K562 (cell line): Measurements from ENCODE around the gene RNF150. TPM values are rescaled to one million over a fixed set of nuclear protein-coding genes. Genes with fewer than 3 reads are reported as not detected.

Experiments
- ATAC-seq: fragments of 200-7000 bp; cut with Tn5 transposase; 3 replicates; pipeline ENCODE4 v1.9.1; 2020; ENCODE audit warnings: moderate library complexity
- BruUV-seq: library from RNA; stranded (reverse); fragments of 400-500 nt; replicated peaks from 2 replicates; lab custom pipeline; 2021; lab: Mats Ljungman, UMichigan
- CTCF ChIA-PET: fragments of 300-600 bp; formaldehyde crosslinking; extraction: SDS; loops from one replicate; lab custom pipeline; 2021; ENCODE audit warnings: low intra/inter-chr PET ratio; lab: Yijun Ruan, JAX
- POLR2A ChIA-PET: fragments of 300-600, 350-650 bp; sonication (Branson Sonifier 250); formaldehyde crosslinking; extraction: SDS; loops from one replicate; lab custom pipeline; 2021; ENCODE audit warnings: antibody characterized with exemption, inconsistent platforms; lab: Yijun Ruan, JAX
- DNase-seq, 4 experiments: peaks; one replicate each; pipeline versions ENCODE4 v3.0.0 to v3.0.0-alpha.2; 2011 to 2018; ENCODE audit warnings: low spot score in 3 of 4, mixed read lengths in 3 of 4; ENCODE audit errors: extremely low read depth in 1 of 4
- FAIRE-seq: peaks from 2 replicates; lab custom pipeline; 2011; peaks lifted over from hg19 to GRCh38; lab: Jason Lieb, UNC
- H2AFZ ChIP-seq: 2 replicates; pipeline ENCODE4 v1.6.0; 2011; ENCODE audit warnings: low read depth, low read length, control low read depth, inconsistent platforms
- H3K27ac ChIP-seq: fragments of 200-600 bp; 3 replicates; pipeline ENCODE4 v1.8.0; 2011; ENCODE audit warnings: low read depth, mild to moderate bottlenecking, control low read depth, inconsistent platforms, low read length, moderate library complexity, mixed read lengths; ENCODE audit errors: extremely low read depth
- H3K27me3 ChIP-seq, 2 experiments: fragments of 300-600 bp in 1 of 2; 2 replicates in 1 of 2; 3 replicates in 1 of 2; pipeline versions ENCODE4 v1.6.0 to v1.8.0; 2011; ENCODE audit warnings: inconsistent platforms in 2 of 2, low read length in 2 of 2, mild to moderate bottlenecking in 1 of 2, mixed read lengths in 1 of 2, moderate library complexity in 1 of 2; ENCODE audit not compliant: control insufficient read depth in 2 of 2, insufficient read depth in 2 of 2
- H3K36me3 ChIP-seq: fragments of 300-600 bp; 3 replicates; pipeline ENCODE4 v1.8.0; 2011; ENCODE audit warnings: mild to moderate bottlenecking, low read length, inconsistent platforms; ENCODE audit not compliant: control insufficient read depth, insufficient read depth
- H3K4me1 ChIP-seq, 2 experiments: fragments of 200-600 bp in 1 of 2; replicated peaks in 1 of 2; 2 replicates in 1 of 2; 3 replicates in 1 of 2; pipeline versions ENCODE4 v1.5.1 to v1.8.0; 2011; ENCODE audit warnings: inconsistent platforms in 2 of 2, low read length in 2 of 2, mild to moderate bottlenecking in 1 of 2, mixed read lengths in 1 of 2, moderate library complexity in 1 of 2; ENCODE audit not compliant: control insufficient read depth in 2 of 2, insufficient read depth in 2 of 2
- H3K4me2 ChIP-seq: 2 replicates; pipeline ENCODE4 v1.6.1; 2011; ENCODE audit warnings: low read length, control low read depth, inconsistent platforms, mixed read lengths; ENCODE audit not compliant: insufficient read depth
- H3K4me3 ChIP-seq: fragments of 200-600 bp; sonication (generic), shearing (Covaris generic); 2 replicates; pipeline ENCODE4 v1.5.1; 2016; ENCODE audit warnings: control low read depth, inconsistent platforms
- H3K79me2 ChIP-seq: fragments of 200-600 bp; 3 replicates; pipeline ENCODE4 v1.8.0; 2011; ENCODE audit warnings: low read length, inconsistent platforms; ENCODE audit not compliant: control insufficient read depth, insufficient read depth
- H3K9ac ChIP-seq, 2 experiments: 2 replicates each; pipeline versions ENCODE4 v1.6.0 to v1.6.1; 2011; ENCODE audit warnings: low read depth in 2 of 2, low read length in 2 of 2, control low read depth in 1 of 2, inconsistent platforms in 1 of 2, mild to moderate bottlenecking in 1 of 2, mixed read lengths in 1 of 2; ENCODE audit not compliant: insufficient read depth in 1 of 2
- H3K9me1 ChIP-seq: one replicate; pipeline ENCODE4 v1.6.0; 2011; ENCODE audit warnings: inconsistent platforms, mild to moderate bottlenecking, low read length, moderate library complexity; ENCODE audit not compliant: control insufficient read depth, insufficient read depth
- H3K9me3 ChIP-seq: replicated peaks from 2 replicates; pipeline ENCODE4 v1.5.1; 2011; ENCODE audit warnings: low read depth, low read length, inconsistent platforms; ENCODE audit not compliant: control insufficient read depth, insufficient read depth
- H4K20me1 ChIP-seq: replicated peaks from 2 replicates; pipeline ENCODE4 v1.6.1; 2011; ENCODE audit warnings: low read length, inconsistent platforms, mixed read lengths; ENCODE audit not compliant: control insufficient read depth, insufficient read depth
- CCAR2 ChIP-seq: fragments of 200-400 bp; formaldehyde crosslinking; IDR thresholded peaks from 2 replicates; pipeline ENCODE4 v1.6.1; 2017; ENCODE audit warnings: mild to moderate bottlenecking, low read depth, low read length
- CCNT2 ChIP-seq: IDR thresholded peaks from 2 replicates; pipeline ENCODE4 v1.6.1; 2011; ENCODE audit warnings: borderline replicate concordance, low read depth, mild to moderate bottlenecking, moderate library complexity, mixed read lengths, low read length; ENCODE audit not compliant: insufficient read length; ENCODE audit errors: extremely low read depth
- DPF2 ChIP-seq: fragments of 450-650 bp; IDR thresholded peaks from 2 replicates; pipeline ENCODE4 v1.6.1; 2016
- JUNB ChIP-seq: fragments of 450-650 bp; formaldehyde crosslinking; conservative IDR thresholded peaks from 2 replicates; pipeline ENCODE4 v1.4.0; 2020; ENCODE audit warnings: mild to moderate bottlenecking
- TAF9B ChIP-seq: fragments of 450-650 bp; IDR thresholded peaks from 2 replicates; pipeline ENCODE4 v1.6.1; 2018; ENCODE audit warnings: mild to moderate bottlenecking; ENCODE audit not compliant: partially characterized antibody
- XRCC4 ChIP-seq: IDR thresholded peaks from one replicate; pipeline ENCODE4 v1.6.1; 2011; ENCODE audit not compliant: insufficient read depth, insufficient read length; ENCODE audit errors: extremely low read depth
- ZBTB43 ChIP-seq: sonication (generic); formaldehyde crosslinking; IDR thresholded peaks from 2 replicates; pipeline ENCODE4 v1.8.0; 2023; ENCODE audit warnings: mild to moderate bottlenecking, missing genetic modification reagents
- whole genome bisulfite sequencing: fragments of 100-300 bp; shearing (Covaris generic); methylation state at CpG from one replicate; pipeline ENCODE4 v1.1.6; 2016; ENCODE audit warnings: low coverage, mixed read lengths; ENCODE audit not compliant: insufficient coverage; ENCODE audit errors: missing lambda C conversion rate; 5-methylcytosine and 5-hydroxymethylcytosine counted together
- in situ Hi-C: fragments of 300-500 bp; cut with MboI; formaldehyde crosslinking; loops from 4 replicates; pipeline ENCODE4 v1.15.0; 2018; ENCODE audit warnings: inconsistent platforms, mixed read lengths
- intact Hi-C: fragments of 100-400 bp; cut with micrococcal nuclease; formaldehyde crosslinking; loops from 2 replicates; pipeline ENCODE4 v1.14.2; 2022
- polyA plus RNA-seq, 8 experiments: library from polyadenylated mRNA; depleted of rRNA in 4 of 8; stranded (reverse) in 5 of 8; unstranded in 3 of 8; fragments of >200 nt; fragmentation: Nextera tagmentation in 2 of 8; fragmentation: Illumina TruSeq in 1 of 8; extraction: Ambion mirVana in 2 of 8; extraction: Trizol in 1 of 8; gene quantifications; 2 replicates each; pipeline versions ENCODE4 v1.2.1 to v1.2.3, GENCODE V29; 2011 to 2014; ENCODE audit warnings: inconsistent platforms in 1 of 8, missing spikeins in 1 of 8
- total RNA-seq, 7 experiments: library from RNA; depleted of rRNA in 6 of 7; stranded (reverse); fragments of >200 nt in 6 of 7; fragmentation: Illumina TruSeq in 2 of 7; extraction: Trizol in 2 of 7; gene quantifications; 2 replicates each; pipeline versions ENCODE4 v1.2.1 to v1.2.3, GENCODE V29; 2011 to 2021; ENCODE audit warnings: low replicate concordance in 1 of 7

The RNF150 gene
- total and polyA plus RNA-seq, 9 of the 15 experiments (the other 6 are each of a cell fraction or from before 2014, with no cell fraction given) = 0.09 TPM; not detected in 8

GRCh38 chr4:141011901-141012315 is 121.4 kb downstream of the RNF150 start:
- no peak for FAIRE-seq
- H2AFZ ChIP-seq = no peak overlapping the region
- no peak overlapping the region for H3K27ac ChIP-seq
- WGBS = 5% methylated on average over 2 of the region's 3 CpGs
- no peak for DNase-seq
- H3K36me3 ChIP-seq = no peaks in the 10 kb centered on the region
- no peak overlapping the region for H3K9ac ChIP-seq
- H3K79me2 ChIP-seq = no peaks in the 10 kb centered on the region
- no peaks in the 10 kb centered on the region for H3K9me3 ChIP-seq
- CTCF ChIA-PET = no interaction called here
- H4K20me1 ChIP-seq = no peaks in the 10 kb centered on the region
- intact Hi-C loops = no loop called here
- TF ChIP-seq DPF2 (no peak), CCAR2 (no peak), TAF9B (no peak), ZBTB43 (CRISPR knock-in tag) (no peak), XRCC4 (no peak), CCNT2 (no peak), JUNB (CRISPR knock-in tag) (no peak)
- H3K4me2 ChIP-seq = no peak overlapping the region
- H3K4me3 ChIP-seq = no peak overlapping the region
- no peak for ATAC-seq
- no peaks in the 10 kb centered on the region for H3K4me1 ChIP-seq
- no TSS peak for BruUV-seq
- POLR2A ChIA-PET = no interaction called here
- no peaks in the 10 kb centered on the region for H3K9me1 ChIP-seq
- no peaks in the 10 kb centered on the region for H3K27me3 ChIP-seq
- in situ Hi-C loops = no loop called here
